HK-2 (cell line): ENCODE measurements around the gene MTX3.

ENCODE experiments used
- DNase-seq: peaks from one replicate; pipeline ENCODE4 v3.0.0-alpha.2; 2018; ENCODE audit not compliant: unreplicated experiment

Gene MTX3

GRCh38 chr5:79990598-79991507 lies at the start of gene MTX3:
Gene MTX3 (minus strand): TSS chr5:79991262. CDS start chr5:79991238, 24 bp downstream.
- peak; percentile 73 for DNase-seq

GRCh38 chr5:80039650-80040049 lies 48.6 kb upstream of the MTX3 start:
- DNase-seq = no peak

GRCh38 chr5:80037366-80037765 lies 46.3 kb upstream of the MTX3 start:
- no peak for DNase-seq

GRCh38 chr5:80036615-80037014 lies 45.6 kb upstream of the MTX3 start:
- DNase-seq = no peak

- no peak for DNase-seq
These were observed 44.8 kb upstream of the MTX3 start for GRCh38 chr5:80035839-80036238.

- DNase-seq = no peak
These were observed 44.1 kb upstream of the MTX3 start, which contains the start of gene THBS4 for GRCh38 chr5:80034962-80035821. Gene THBS4 (plus strand): TSS chr5:80035348. CDS start chr5:80035538, 190 bp downstream.

GRCh38 chr5:80034559-80034958 lies 43.5 kb upstream of the MTX3 start:
- no peak for DNase-seq

GRCh38 chr5:80033513-80033912 lies 42.5 kb upstream of the MTX3 start:
- no peak for DNase-seq

- DNase-seq = no peak
These were observed 40.0 kb upstream of the MTX3 start for GRCh38 chr5:80031109-80031508.

GRCh38 chr5:80026841-80027240 lies 35.8 kb upstream of the MTX3 start:
- no peak for DNase-seq

- DNase-seq = no peak
These were observed 34.0 kb upstream of the MTX3 start for GRCh38 chr5:80025069-80025468.

- no peak for DNase-seq
These were observed 19.8 kb upstream of the MTX3 start for GRCh38 chr5:80010754-80011392.

- no peak for DNase-seq
These were observed 18.1 kb upstream of the MTX3 start for GRCh38 chr5:80008995-80009765.

- no peak for DNase-seq
These were observed 11.6 kb upstream of the MTX3 start for GRCh38 chr5:80002677-80003076.

- no peak for DNase-seq
These were observed 8.7 kb upstream of the MTX3 start for GRCh38 chr5:79999722-80000121.

- no peak for DNase-seq
These were observed 2.0 kb upstream of the MTX3 start for GRCh38 chr5:79992891-79993657.

- DNase-seq = no peak
These were observed 861 bp downstream of the MTX3 start for GRCh38 chr5:79990205-79990597.

GRCh38 chr5:79986260-79986659 lies 4.8 kb downstream of the MTX3 start:
- no peak for DNase-seq

- no peak for DNase-seq
These were observed 5.8 kb downstream of the MTX3 start for GRCh38 chr5:79985288-79985687.

GRCh38 chr5:79984363-79984762 lies 6.7 kb downstream of the MTX3 start:
- DNase-seq = no peak

GRCh38 chr5:79983618-79984017 lies 7.4 kb downstream of the MTX3 start:
- no peak for DNase-seq
